Activated T-cell treated with anti-CD3 and anti-CD28 coated beads, Interleukin-2, amount 50 U/mL, for 48 hours (primary cell): ENCODE measurements around the gene CAMTA1.
"Not testable (repeated sequence)": the region's sequence is repeated elsewhere in the genome, so short reads cannot be mapped to it uniquely, and the experiment has no call there.

Source experiments
- DNase-seq, 2 experiments: peaks; one replicate each; pipeline ENCODE4 v3.0.0-alpha.2; 2020

The CAMTA1 gene

DNA sequence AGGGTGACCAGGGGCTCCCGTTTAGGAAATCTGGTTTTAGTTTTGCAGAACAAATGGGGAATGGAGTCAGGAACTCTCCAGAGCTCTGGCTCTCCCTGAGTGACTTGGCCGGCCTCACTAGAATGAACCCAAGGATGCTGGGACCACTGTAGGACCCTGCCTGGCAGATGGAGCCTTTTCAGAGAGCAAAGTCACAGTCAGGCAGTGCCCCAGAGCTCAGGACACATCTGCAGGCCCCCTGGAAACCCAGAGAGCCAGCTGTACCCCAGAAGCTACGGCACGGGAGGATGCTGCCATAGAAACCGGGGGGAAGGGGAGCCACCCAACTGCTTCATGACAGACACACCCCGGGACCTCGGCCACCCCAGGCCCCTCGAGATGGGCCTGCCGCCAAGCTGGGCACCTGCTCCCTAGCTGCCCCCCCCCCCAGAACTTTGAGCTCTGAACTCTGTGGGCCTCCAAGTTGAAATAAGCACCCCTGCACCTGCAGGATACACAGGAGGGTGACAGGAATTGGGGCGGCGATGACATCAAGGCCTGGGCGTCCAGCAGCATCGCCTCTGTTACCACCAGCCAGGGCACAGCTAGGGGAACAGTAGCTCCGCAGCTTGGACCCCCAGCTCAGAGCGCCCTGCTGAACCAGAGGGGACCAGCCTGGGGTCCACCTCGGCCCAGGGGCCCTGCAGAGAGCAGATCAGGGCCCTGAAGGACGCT lies 894.1 kb downstream of the CAMTA1 start:
- DNase-seq: no peak

- DNase-seq: no peak
Observed at GRCh38 chr1:7679873-7680206, 894.6 kb downstream of the CAMTA1 start.

- peak; percentile 61 to 69 for DNase-seq
Observed at GRCh38 chr1:7680207-7680954, 895.1 kb downstream of the CAMTA1 start.

DNA sequence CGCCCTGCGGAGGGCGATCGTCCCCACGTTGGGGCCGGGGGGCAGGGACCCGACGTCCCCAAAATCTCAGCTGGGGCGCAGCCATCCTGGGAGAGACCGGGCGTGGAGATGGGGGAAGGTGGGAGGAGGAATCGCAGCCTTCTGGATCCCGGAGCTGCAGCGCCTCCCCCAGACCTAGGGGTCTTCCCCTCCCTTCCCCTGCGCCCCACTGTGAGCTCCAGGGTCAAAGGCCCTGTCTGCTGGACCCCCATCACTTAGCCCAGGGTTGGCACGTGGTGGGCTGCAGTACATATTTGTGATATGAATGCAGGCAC lies 895.7 kb downstream of the CAMTA1 start:
- no peak for DNase-seq

DNA sequence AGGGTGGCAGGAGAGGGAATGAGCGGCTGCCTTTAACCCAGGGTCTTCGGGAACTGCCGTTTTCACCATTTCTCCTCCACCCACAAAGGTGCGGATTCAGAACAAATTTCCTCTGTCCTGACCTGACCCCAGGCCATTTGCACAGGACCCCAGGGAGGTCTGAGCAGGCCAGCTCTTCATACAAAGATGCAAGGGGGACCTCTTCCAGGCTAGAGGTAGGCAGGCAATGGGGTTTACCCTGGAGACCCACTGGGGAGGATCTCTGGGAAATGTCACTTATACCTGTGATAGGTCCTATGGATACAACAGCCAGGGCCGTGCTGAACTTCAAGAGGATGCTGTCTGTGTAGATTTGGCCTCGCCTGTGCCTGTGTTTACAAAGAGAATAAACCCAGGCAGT lies 896.1 kb downstream of the CAMTA1 start:
- DNase-seq: no peak

DNA sequence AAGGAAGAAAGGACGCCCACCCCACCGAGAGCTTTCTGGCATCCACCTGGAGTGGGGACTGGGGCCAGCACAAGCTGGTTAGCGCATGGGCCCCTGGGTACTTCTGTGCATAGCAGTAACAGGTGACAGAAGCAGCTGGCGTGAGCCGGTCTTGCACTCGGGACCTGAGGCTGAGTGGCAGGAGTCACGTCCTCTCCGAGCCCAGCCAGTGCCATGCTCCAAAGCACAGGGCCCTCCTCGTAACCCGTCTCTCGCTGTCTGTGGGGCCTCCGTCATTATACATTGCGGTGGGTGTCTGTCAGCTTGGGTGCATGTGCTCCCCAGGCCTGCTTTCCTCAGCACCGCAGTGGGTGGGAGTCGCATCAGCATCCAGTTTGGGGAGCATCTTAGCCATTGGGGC lies 898.3 kb downstream of the CAMTA1 start:
- no peak for DNase-seq

DNA sequence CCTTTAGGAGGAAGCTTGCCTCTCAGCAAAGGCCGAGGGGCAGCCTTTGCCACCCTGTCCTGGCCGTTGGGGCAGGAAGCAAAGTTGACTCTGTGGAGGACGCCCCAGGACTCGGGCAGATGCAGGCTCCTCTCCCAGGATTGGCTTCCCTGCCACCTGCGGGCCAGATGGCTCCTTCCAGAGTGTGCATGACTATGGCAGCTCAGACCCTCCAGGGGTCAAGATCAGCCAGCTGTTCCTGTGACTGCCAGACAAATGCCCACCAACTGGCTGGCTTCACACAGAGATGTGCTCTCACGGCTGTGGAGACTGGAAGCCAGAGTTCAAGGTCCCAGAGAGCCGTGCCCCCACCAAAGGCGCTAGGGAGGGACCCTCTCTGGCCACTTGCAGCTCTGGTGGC lies 898.9 kb downstream of the CAMTA1 start:
- DNase-seq: no peak

DNA sequence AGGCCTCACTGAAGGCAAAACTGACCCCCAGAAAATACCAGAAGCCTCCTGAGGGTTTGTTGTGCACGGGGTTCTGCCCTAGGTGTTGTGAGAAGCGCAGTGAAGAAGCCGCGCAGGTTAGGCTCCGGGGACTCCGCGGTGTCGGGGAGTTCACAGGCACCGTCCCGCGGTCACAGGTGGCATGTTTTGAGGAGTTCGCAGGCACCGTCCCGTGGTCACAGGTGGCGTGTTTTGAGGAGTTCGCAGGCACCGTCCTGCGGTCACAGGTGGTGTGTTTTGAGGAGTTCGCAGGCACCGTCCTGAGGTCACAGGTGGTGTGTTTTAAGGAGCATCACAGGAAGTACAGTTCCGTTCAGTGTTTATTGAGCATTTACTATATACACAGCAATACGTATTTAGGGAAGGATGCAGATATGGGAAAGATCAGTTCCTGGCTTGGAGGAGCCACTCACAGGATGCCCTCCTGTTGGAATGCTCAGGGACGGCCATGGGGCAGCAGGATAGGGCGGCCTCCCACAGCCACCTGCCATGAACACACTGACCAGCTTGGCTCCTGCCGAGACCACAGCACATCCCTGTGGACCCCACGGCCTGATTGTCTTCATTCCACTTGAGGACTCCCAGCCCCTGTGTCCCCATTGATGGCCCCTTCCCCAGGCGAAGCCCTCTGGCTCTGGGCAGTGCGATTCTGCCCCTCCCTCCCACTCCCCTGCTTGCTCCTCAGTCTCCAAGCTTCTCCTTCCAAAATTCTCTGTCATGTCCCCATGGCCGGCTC lies 899.8 kb downstream of the CAMTA1 start:
- no peak for DNase-seq

DNA sequence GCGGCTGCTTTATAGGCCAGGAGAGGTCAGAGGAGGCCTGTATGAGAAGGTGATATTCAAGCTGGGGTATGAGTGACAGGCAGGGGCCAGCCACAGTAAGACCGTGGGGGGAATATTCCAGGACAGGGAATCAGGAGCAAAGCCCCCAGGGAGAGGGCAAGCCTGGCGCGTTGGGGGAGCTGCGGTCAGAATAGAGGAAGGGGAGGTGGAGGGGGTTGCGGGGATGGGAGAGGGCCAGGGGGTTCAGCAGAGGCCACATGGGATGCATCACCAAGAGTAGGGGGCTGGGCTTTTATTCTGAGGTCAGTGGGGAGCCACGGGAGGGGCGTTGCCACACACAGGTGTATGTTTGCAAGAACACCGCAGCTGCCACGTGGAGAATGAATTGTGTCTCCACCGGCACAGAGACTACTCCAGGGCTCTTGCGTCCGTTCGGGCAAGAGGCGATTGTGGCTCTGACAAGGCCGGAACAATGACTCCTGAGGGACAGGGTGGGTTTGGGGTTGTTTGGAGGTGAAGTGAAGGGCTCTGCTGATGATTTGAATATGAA lies 901.1 kb downstream of the CAMTA1 start:
- no peak for DNase-seq

- no peak for DNase-seq
Observed at GRCh38 chr1:7687411-7687810, 902.2 kb downstream of the CAMTA1 start.

DNA sequence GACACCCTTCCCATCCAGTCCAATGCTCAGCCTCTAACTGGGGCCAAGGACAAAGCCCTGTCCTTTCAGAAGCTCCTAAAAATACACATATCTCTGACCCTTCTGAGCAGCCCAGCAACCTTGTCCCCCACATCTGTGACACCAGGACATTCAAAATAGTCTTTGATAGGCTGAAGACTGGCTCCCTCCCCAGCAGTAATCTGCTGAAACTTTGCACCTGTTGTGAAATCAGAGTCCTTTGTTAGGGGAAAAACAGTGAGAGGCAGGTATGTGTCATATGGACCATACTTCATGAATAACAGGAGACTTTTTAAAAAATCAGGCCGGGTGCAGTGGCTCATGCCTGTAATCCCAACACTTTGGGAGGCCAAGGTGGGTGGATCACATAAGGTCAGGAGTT lies 903.4 kb downstream of the CAMTA1 start:
- no peak for DNase-seq

- DNase-seq: not testable (repeated sequence)
Observed at GRCh38 chr1:7689307-7689706, 904.1 kb downstream of the CAMTA1 start.

GRCh38 chr1:7690076-7690475 lies 904.8 kb downstream of the CAMTA1 start:
- DNase-seq: no peak

- DNase-seq: no peak
Observed at GRCh38 chr1:7690496-7691182, 905.4 kb downstream of the CAMTA1 start.

- no peak for DNase-seq
Observed at GRCh38 chr1:7691576-7691975, 906.3 kb downstream of the CAMTA1 start.

GRCh38 chr1:7692005-7692404 lies 906.8 kb downstream of the CAMTA1 start:
- DNase-seq: no peak

- not testable (repeated sequence) for DNase-seq
Observed at GRCh38 chr1:7693037-7693436, 907.8 kb downstream of the CAMTA1 start.

GRCh38 chr1:7693662-7694061 lies 908.4 kb downstream of the CAMTA1 start:
- no peak for DNase-seq

DNA sequence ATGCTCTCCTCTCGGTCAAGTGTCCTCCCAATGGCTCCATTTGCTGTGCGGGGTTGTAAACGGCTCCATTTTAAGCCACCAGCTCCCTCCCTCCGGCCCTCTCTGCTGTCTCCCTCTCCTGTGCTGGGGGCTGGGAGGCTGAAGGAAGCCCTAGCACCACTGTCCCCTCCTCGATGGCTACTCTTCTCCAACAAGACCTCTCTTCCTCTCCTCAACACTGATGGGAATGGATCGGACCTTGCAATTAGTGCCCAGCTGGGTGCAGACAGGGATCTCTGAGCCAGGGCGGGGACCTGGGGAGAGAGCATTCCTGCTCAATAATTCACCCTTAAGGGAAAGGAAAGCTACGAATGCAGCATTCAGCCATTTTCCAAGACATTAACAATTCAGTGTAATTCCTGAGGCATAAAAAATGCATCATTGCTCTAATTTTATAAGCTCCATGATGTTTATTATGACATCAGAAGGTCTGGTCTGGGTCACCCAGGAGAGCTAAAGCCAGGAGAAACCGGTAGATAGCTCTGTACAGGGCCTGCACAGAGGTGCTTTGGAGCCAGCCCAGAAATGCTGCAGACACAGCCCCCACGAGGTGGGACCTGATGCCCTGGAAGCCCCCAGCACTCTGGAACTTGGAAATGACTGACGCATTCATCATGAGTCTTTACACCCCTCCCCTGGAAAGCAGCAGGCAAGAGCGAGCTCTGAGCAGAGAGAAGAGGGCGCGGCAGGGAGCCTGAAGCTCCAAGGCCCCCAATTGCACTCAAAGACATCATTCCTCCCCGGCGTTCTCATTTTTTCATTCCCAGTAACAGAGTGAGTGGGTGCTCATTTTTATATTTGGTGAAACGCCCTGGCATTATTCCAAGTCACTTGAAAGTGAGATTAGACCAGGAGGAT lies 909.6 kb downstream of the CAMTA1 start:
- no peak for DNase-seq

- DNase-seq: no peak
Observed at GRCh38 chr1:7695497-7696117, 910.4 kb downstream of the CAMTA1 start.

DNA sequence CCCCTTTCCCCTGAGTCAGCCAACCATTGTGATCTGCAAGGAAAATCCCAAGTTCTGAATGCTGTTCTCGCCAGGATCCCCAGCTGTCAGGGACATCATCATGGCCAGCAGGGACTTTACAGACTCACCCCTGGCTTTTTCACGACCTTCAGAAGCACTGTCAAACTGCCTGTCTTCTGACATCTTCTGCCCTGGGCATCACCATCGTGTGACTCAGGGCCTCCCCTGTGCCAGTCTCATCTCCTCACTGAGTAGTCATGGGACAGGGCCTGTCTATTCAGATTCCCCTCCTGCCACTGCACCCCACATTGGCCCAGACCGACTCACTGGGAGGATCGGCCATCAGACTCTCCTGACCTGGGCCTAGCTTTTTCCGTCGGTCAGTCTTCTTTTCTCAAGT lies 913.4 kb downstream of the CAMTA1 start:
- DNase-seq: no peak

- no peak for DNase-seq
Observed at GRCh38 chr1:7702365-7702764, 917.1 kb downstream of the CAMTA1 start.
